HG02884 (cell line): ENCODE measurements around the gene NR6A1.

Experiments
- ATAC-seq: cut with Tn5 transposase; IDR thresholded peaks from one replicate; pipeline ENCODE4 v1.9.1; 2021; ENCODE audit warnings: mild to moderate bottlenecking, moderate library complexity; ENCODE audit not compliant: unreplicated experiment

NR6A1 gene

GRCh38 chr9:124696101-124696500 is 75.0 kb downstream of the NR6A1 start:
- no peak for ATAC-seq

- no peak for ATAC-seq
These were observed 75.7 kb downstream of the NR6A1 start for GRCh38 chr9:124695280-124695890.

GRCh38 chr9:124694414-124695279 is 76.5 kb downstream of the NR6A1 start:
- no peak for ATAC-seq

- no peak for ATAC-seq
These were observed 77.7 kb downstream of the NR6A1 start for GRCh38 chr9:124693403-124693802.

- no peak for ATAC-seq
These were observed 82.7 kb downstream of the NR6A1 start for GRCh38 chr9:124688238-124688904.

- no peak for ATAC-seq
These were observed 84.2 kb downstream of the NR6A1 start for GRCh38 chr9:124686918-124687317.

GRCh38 chr9:124685217-124685616 is 85.9 kb downstream of the NR6A1 start:
- ATAC-seq, result no peak

- no peak for ATAC-seq
These were observed 86.9 kb downstream of the NR6A1 start for GRCh38 chr9:124684169-124684568.

GRCh38 chr9:124683043-124683442 is 88.1 kb downstream of the NR6A1 start:
- no peak for ATAC-seq

- ATAC-seq, result no peak
These were observed 90.3 kb downstream of the NR6A1 start for GRCh38 chr9:124680714-124681390.

GRCh38 chr9:124680049-124680448 is 91.1 kb downstream of the NR6A1 start:
- ATAC-seq, result no peak

- ATAC-seq, result no peak
These were observed 95.0 kb downstream of the NR6A1 start for GRCh38 chr9:124676159-124676551.

GRCh38 chr9:124675261-124676158 is 95.6 kb downstream of the NR6A1 start:
- ATAC-seq, result no peak

GRCh38 chr9:124674651-124675050 is 96.5 kb downstream of the NR6A1 start:
- ATAC-seq, result no peak

GRCh38 chr9:124673063-124673462 is 98.0 kb downstream of the NR6A1 start:
- ATAC-seq, result no peak

GRCh38 chr9:124671861-124672260 is 99.2 kb downstream of the NR6A1 start:
- no peak for ATAC-seq

- no peak for ATAC-seq
These were observed 104.5 kb downstream of the NR6A1 start for GRCh38 chr9:124666642-124667041.

GRCh38 chr9:124665391-124666058 is 105.6 kb downstream of the NR6A1 start:
- ATAC-seq, result no peak

- no peak for ATAC-seq
These were observed 107.0 kb downstream of the NR6A1 start for GRCh38 chr9:124664143-124664542.
